GM12875 (cell line): Measurements from ENCODE around the gene ZNF275.

Experiments
- H3K4me3 ChIP-seq: one replicate; pipeline ENCODE4 v1.5.1; 2011; ENCODE audit warnings: low read depth, low read length, control low read depth
- TF ChIP-seq, protein P1 (sequence below): IDR thresholded peaks from 2 replicates; pipeline ENCODE4 v1.5.1; 2011; ENCODE audit warnings: low read depth, mild to moderate bottlenecking, control low read depth, inconsistent platforms, low read length, moderate library complexity, borderline replicate concordance; ENCODE audit not compliant: insufficient read depth

ZNF275 gene

DNA sequence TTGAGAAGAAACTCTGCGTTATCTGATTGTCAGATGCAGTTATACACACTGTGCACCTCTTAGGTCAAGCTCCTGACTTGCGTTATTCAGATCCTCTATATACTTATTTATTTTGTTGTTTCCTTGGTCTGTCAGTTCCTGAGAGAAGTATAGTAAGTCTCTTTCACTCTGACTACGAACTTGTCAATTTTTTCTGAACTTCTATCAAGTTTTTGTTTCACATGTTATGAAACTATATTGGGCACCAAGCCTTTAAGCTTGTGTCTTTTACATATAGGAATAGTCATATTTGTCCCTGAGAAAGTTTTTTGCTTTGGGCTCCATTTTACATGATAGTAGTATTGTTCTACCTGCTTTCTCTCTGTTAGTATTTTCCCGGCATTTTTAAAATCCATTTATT is 31.7 kb downstream of the ZNF275 start:
- TF ChIP-seq, protein P1, sequence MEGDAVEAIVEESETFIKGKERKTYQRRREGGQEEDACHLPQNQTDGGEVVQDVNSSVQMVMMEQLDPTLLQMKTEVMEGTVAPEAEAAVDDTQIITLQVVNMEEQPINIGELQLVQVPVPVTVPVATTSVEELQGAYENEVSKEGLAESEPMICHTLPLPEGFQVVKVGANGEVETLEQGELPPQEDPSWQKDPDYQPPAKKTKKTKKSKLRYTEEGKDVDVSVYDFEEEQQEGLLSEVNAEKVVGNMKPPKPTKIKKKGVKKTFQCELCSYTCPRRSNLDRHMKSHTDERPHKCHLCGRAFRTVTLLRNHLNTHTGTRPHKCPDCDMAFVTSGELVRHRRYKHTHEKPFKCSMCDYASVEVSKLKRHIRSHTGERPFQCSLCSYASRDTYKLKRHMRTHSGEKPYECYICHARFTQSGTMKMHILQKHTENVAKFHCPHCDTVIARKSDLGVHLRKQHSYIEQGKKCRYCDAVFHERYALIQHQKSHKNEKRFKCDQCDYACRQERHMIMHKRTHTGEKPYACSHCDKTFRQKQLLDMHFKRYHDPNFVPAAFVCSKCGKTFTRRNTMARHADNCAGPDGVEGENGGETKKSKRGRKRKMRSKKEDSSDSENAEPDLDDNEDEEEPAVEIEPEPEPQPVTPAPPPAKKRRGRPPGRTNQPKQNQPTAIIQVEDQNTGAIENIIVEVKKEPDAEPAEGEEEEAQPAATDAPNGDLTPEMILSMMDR, result no peak
- H3K4me3 ChIP-seq, result no peak overlapping the region

GRCh38 chrX:153366119-153366518 is 32.2 kb downstream of the ZNF275 start:
- TF ChIP-seq, protein P1, result no peak
- no peak overlapping the region for H3K4me3 ChIP-seq

DNA sequence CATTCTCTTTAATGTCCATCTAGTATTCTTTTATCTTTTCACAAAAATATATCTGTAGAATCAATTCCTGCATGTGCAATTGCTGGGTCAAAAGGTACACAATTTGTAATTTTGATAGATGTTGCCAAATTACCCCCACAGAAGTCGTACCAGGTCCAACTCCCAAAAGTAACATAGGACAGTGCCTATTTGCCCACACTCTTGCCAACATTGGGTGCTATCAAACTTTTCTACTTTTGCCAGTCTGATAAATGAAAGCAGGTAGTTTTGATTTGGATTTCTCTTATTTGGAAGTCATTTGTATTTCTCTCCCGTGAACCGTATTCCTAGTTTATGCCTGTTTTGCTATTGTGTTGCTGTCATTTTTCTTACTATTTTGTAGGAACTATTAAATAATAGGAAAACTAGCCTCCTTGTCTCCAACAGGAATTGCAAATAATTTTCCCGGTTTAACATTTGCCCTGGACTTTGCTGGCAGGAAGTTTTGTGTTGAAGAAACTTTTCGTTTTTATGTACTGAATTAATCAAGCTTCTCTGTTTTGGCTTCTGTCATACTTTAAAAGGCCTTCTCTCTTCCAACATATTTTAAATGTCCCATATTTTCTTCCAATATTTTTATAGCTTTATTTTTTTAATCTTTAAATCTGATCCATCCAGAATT is 33.1 kb downstream of the ZNF275 start:
- TF ChIP-seq, protein P1, result no peak

DNA sequence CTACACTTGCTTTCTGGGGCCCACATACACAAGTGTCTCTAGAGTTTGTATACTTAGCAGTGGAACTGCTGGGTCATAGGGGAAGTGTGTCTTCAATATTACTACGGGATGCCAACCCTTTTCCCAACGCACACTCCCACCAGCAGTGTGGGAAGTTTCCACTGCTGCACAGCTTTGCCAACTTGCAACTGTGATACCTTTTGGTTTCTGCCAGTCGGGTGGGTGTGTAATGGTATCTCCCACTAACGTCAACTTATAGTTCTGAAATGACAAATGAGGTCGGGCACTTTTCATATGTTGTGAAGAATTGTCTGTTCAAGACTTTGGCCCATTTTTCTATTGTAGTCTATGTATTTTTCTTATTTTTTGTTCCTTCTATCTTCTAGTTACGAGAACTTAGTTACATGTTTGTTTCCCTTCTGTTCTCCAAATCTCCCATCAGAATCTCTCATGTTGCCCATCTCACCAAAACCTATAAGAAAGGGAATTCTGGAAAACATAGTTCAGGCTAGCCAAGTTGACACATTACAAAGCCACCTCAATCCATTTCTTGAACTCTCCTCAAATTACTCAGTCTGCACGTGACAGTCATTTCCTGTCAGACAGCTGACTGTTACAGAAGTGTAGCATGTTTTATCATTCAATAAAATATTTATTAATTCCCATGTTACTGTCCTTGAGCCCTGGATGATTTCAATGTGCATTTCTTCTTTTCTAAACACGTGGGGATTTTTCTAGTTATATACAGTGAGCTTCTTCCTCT is 36.5 kb downstream of the ZNF275 start:
- TF ChIP-seq, protein P1, result no peak
- H3K4me3 ChIP-seq, result no peak overlapping the region

More for the DNA sequence above, 33.1 kb downstream of the ZNF275 start:
- no peak overlapping the region for H3K4me3 ChIP-seq

GRCh38 chrX:153371256-153371655 is 37.3 kb downstream of the ZNF275 start:
- TF ChIP-seq, protein P1, result no peak
- no peak overlapping the region for H3K4me3 ChIP-seq

- no peak overlapping the region for H3K4me3 ChIP-seq
- TF ChIP-seq, protein P1, result no peak
Measured at GRCh38 chrX:153372949-153373348, 39.0 kb downstream of the ZNF275 start.

DNA sequence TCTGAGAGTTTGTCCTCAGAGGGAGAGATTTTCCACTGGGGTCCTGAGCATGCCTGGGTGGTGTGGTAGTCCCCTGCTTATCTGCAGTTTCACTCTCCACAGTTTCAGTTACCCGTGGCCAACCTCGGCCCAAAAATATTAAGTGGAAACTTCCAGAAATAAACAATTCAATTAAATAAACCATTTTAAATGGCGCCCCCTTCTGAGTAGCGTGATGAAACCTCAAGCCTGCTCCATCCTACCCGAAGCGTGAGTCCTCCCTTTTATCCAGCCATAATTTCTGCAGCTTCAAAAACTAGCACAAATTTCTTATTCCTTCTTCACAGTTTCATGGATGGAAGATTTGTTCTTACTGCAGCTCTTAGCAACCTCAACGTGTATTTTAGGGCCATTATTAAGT is 40.5 kb downstream of the ZNF275 start:
- H3K4me3 ChIP-seq, result no peak overlapping the region
- TF ChIP-seq, protein P1, result no peak
